HG03039 (cell line): ENCODE measurements around the gene PWP2.
"Not testable (repeated sequence)": the region's sequence is repeated elsewhere in the genome, so short reads cannot be mapped to it uniquely, and the experiment has no call there.

Experiments
- ATAC-seq: cut with Tn5 transposase; IDR thresholded peaks from one replicate; pipeline ENCODE4 v1.9.1; 2021; ENCODE audit warnings: mild to moderate bottlenecking, moderate library complexity; ENCODE audit not compliant: unreplicated experiment

PWP2 gene

DNA sequence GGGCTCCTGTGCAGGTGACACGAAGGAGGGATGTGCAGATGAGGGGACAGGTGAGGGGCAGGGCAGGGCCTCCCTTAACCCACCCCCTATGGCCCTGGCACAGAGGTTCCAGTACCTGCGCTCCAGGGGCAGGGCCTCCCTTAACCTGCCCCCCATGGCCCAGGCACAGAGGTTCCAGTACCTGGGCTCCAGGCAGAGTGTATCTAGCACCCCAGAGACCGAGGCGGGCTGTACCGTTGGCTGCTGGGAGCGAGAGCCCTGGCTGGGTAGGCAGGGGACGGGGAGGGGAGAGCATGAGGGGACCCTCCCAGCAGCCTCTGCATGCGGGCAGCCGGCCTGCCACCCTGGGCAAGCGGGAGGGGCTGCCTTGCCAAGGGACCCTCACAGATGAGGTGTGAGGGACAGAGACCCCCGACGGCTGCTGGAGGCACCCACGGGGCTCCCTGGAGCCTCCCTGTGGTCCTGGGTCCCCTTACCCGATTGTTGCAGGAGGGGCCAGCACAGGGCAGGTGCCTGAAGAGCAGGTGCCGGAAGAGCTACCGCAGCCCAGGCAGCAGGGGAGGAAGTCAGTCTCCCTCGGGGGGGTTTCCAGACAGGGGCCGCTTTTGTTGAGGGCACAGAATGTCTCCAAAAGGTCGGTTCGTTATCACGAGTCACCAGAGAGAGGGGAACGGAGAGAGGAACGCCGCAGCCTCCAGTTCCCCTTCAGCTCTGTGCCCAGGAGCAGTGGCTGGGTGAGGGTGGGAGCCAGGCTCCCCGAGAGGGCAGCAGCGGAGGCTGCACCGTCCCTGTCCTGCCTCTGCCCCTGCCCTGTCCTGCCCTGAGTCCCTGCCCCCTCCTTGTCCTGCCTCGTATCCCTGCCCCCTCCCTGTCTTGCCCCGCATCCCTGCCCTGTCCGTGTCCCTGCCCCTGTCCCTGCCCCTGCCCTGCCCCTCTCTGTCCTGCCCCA is 52.4 kb downstream of the PWP2 start:
- not testable (repeated sequence) for ATAC-seq

GRCh38 chr21:44160298-44160672 is 53.1 kb downstream of the PWP2 start:
- not testable (repeated sequence) for ATAC-seq

DNA sequence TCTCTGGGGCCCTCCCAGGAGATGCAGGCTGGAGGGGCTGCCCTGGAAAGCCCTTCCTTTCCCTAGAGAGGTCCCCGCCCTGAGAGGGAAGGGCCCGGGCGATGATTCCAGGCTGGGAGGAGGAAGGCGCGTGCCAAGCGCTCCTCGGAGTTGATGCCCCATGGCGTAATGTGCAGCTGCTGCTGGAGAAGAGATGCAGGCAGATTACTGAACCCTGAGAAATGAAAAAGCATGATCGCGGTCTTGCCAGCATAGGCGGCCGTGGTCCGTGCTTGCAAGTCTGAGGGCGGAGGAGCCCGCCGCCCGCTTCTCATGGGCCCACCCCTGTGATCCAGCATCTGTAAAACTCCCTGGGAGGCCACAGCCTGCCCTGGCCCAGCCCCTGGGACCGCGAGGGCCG is 53.6 kb downstream of the PWP2 start:
- not testable (repeated sequence) for ATAC-seq

- ATAC-seq: not testable (repeated sequence)
These were observed 56.0 kb downstream of the PWP2 start for GRCh38 chr21:44163167-44163653.

- not testable (repeated sequence) for ATAC-seq
These were observed 58.7 kb downstream of the PWP2 start for GRCh38 chr21:44165933-44166332.

DNA sequence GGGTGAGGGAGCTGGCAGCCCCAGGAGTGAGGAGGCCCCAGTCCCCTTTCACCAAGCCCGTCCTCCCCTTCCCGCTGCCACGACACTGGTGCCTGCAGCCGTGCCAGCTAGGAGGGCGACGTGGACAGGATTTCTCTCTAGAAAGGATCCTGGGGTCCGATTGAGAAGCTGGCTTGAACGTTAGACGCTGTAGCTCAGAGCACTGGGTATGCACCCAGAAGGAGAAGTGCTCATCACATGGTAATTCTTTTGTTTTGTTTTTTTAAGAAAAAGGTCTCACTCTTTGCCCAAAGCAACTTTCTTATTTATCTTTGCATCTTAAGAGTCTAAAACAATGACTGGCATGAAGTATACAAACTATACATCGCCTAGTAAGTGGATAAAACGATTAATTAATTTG is 60.3 kb downstream of the PWP2 start:
- not testable (repeated sequence) for ATAC-seq

DNA sequence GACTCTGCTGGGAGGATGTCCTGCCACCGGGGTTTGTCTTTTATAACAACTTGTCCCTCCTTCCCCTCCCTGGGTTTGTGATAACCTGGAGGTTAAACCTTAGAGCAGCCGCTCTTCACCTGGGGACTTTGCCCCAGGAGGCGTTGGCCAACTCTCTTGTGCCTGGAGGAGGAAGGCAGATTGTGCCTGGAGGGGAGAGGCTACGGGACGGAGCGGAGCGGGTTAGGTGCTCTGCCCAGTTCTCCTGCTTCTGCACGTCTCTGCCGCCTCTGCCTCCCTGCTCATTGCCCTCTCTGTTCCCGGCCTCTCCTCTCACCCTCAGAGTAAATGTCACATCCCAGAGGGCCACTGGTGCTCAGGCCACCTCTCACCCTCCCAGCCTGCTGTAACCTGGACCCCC is 63.1 kb downstream of the PWP2 start:
- not testable (repeated sequence) for ATAC-seq

DNA sequence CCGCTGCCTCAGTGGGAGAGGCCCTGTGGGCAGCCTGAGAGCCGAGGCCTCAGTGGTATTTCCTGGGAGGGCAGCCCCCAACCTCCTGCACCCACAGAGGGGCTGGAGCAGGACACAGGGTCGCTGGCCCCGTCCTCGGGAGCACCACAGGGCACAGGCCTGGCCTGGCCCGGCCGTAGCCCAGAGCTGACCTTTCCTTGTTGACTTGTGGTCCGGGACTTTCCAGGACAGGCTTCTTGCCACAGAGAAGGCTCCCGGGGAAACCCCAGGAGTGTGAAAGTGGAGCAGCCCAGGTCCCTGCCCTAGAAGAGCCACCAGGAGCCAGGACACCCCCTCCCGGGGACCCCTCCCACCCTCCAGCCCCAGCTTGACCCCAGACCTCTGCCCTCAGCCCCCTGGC is 63.7 kb downstream of the PWP2 start:
- ATAC-seq: not testable (repeated sequence)

DNA sequence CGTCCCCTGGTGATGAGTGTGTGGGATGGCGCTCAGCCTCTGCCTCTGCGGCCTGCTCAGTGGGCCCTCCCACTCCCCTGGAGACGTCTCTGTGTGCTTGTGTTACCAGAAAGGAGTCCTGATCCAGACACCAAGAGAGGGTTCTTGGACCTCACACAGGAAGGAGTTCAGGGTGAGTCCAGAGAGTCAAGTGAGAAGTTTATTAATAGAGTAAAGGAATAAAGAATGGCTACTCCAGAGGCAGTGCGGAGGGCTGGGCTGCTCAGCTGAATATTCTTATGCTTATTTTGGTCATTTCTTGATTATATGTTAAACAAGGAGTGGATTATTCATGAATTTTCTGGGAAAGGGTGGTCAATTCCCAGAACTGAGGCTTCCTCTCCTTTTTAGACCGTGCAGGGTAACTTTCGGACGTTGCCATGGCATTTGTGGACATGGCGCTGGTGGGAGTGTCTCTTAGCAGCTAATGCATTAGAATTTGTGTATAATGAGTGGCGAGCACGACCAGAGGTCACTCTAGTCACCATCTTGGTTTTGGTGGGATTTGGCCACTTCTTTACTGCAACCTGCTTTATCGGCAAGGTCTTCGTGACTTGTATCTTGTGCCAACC is 64.9 kb downstream of the PWP2 start:
- ATAC-seq: not testable (repeated sequence)

DNA sequence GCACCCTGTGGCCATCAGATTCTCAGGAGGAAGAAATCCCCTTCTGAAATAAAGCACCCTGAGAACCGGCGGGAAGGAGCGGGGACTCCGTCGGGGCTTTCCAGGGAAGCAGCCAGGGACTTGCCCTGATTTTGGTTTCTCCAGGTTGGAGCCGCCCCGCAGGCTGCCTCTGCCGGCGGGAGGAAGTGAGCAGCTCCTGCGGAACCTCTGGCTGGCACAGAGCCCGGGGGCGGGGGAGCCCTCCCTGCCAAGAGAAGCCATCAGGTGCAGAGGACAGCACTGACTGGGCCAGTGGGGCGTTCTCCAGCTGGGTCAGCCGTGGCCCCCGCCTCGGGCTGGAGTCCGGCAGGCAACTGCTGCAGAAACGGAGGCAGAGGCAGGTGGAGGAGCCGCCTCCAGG is 65.5 kb downstream of the PWP2 start:
- not testable (repeated sequence) for ATAC-seq

DNA sequence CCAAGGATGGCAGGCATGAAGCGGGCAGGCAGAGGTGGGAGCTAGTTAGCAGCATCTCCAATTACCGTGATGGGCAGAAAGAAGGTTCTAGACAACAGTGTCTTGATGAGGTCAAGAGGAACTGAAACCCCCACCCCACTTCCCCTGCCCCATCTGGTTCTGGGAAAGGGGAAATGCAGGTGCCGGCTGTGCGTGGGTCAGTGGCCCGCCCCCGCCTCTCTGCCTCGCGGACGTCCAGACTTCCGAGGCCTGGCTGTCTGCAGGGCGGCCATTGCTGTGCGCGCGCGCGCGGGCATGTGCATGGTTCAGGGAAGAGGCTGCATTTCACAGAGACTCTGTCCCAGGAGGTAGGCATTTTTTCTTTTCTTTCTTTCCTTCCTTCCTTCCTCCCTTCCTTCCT is 68.0 kb downstream of the PWP2 start:
- not testable (repeated sequence) for ATAC-seq

DNA sequence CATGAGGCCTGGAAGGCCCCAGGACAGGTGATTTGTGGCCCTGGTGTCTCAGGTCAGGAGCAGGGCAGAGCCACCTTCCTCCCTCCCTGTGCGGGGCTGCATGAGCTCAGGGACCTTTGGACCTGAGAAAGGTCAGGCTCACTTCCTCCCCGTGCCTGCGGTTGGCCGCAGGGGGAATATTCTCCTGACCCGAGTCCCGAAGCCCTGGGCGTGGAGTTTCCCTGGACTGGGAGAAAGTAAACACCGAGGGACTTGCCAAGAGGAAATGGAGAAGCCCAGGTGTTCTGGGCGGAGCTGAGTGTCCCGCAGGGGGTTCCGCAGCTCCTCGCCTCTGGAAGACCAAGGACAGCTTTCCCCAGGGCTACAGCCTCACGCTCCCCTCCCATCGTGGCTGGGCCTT is 68.9 kb downstream of the PWP2 start:
- ATAC-seq: not testable (repeated sequence)
